PFSK-1 (cell line): ENCODE measurements around the gene EML4.

Experiments
- FOXP2 ChIP-seq: optimal IDR thresholded peaks from 2 replicates; pipeline ENCODE3; 2011; ENCODE audit warnings: borderline replicate concordance, control low read depth, inconsistent platforms; ENCODE audit not compliant: insufficient read depth; ENCODE audit errors: extremely low read length, extremely low read depth
- POLR2AphosphoS5 ChIP-seq: IDR thresholded peaks from 2 replicates; pipeline ENCODE4 v1.6.1; 2012; ENCODE audit warnings: low read depth, mild to moderate bottlenecking, control low read depth, low read length, moderate library complexity
- SIN3A ChIP-seq: IDR thresholded peaks from 2 replicates; pipeline ENCODE4 v1.6.1; 2012; ENCODE audit warnings: mild to moderate bottlenecking, low read length, moderate library complexity, borderline replicate concordance; ENCODE audit not compliant: insufficient read depth
- TAF1 ChIP-seq: IDR thresholded peaks from 2 replicates; pipeline ENCODE4 v1.6.1; 2012; ENCODE audit warnings: low read length, control low read depth, borderline replicate concordance; ENCODE audit not compliant: insufficient read depth
- TF ChIP-seq, protein P1 (sequence below), 2 experiments: IDR thresholded peaks; 2 replicates each; pipeline versions ENCODE4 v1.6.1 to v1.8.0; 2011 to 2012; ENCODE audit warnings: low read depth in 2 of 2, low read length in 2 of 2, control low read depth in 1 of 2, inconsistent platforms in 1 of 2, mild to moderate bottlenecking in 1 of 2, moderate library complexity in 1 of 2; ENCODE audit not compliant: insufficient read depth in 1 of 2

EML4 gene

DNA sequence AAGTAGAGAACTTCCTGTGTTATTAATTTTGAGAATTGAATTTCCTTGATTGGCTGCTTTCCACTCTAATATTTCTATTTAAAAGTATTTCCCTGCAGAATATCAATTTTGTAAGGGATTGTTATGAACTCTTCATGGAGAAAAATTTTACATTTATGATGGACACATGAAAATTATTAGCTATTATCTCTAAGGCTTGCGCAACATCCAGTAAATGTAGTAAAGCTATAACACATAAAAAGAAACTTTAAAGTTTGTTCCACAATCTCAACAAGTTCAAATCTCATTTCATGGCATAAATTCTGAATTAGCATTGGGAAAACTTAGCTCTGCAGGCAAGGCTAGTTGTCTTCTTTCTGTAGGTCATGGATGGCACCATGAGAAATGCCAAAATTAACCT lies 4.2 kb upstream of the EML4 start:
- TF ChIP-seq POLR2AphosphoS5: no peak
- TF ChIP-seq TAF1: no peak
- TF ChIP-seq, protein P1, sequence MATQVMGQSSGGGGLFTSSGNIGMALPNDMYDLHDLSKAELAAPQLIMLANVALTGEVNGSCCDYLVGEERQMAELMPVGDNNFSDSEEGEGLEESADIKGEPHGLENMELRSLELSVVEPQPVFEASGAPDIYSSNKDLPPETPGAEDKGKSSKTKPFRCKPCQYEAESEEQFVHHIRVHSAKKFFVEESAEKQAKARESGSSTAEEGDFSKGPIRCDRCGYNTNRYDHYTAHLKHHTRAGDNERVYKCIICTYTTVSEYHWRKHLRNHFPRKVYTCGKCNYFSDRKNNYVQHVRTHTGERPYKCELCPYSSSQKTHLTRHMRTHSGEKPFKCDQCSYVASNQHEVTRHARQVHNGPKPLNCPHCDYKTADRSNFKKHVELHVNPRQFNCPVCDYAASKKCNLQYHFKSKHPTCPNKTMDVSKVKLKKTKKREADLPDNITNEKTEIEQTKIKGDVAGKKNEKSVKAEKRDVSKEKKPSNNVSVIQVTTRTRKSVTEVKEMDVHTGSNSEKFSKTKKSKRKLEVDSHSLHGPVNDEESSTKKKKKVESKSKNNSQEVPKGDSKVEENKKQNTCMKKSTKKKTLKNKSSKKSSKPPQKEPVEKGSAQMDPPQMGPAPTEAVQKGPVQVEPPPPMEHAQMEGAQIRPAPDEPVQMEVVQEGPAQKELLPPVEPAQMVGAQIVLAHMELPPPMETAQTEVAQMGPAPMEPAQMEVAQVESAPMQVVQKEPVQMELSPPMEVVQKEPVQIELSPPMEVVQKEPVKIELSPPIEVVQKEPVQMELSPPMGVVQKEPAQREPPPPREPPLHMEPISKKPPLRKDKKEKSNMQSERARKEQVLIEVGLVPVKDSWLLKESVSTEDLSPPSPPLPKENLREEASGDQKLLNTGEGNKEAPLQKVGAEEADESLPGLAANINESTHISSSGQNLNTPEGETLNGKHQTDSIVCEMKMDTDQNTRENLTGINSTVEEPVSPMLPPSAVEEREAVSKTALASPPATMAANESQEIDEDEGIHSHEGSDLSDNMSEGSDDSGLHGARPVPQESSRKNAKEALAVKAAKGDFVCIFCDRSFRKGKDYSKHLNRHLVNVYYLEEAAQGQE (IDR thresholded peaks at IDR 0.05; ENCODE audit: insufficient read depth in 1 of 2, low read depth in 2 of 2, low read length in 2 of 2): no peak
- no peak for TF ChIP-seq FOXP2
- no peak for TF ChIP-seq SIN3A

DNA sequence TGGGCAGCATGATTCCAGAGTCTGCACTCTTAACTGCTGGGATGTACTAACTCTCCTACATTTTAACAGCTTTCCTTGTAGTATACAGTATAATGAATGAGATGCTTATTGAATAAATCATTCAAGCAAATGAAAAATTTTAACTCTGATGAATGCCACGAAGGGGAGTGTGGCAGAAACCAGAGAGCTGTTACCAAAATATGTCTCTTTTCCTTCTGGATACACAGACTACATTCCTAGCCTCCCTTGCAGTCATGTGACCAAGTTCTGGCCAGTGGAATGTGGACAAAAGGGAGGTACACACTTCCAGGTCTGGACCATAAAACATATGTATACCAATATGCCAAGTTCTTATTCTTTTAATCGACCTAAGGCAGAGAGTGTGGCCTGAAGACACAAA lies 1.7 kb upstream of the EML4 start:
- TF ChIP-seq, protein P1 (IDR thresholded peaks at IDR 0.05; ENCODE audit: insufficient read depth in 1 of 2, low read depth in 2 of 2, low read length in 2 of 2): no peak
- TF ChIP-seq SIN3A: no peak
- TF ChIP-seq FOXP2: no peak
- TF ChIP-seq TAF1: no peak
- TF ChIP-seq POLR2AphosphoS5: no peak

DNA sequence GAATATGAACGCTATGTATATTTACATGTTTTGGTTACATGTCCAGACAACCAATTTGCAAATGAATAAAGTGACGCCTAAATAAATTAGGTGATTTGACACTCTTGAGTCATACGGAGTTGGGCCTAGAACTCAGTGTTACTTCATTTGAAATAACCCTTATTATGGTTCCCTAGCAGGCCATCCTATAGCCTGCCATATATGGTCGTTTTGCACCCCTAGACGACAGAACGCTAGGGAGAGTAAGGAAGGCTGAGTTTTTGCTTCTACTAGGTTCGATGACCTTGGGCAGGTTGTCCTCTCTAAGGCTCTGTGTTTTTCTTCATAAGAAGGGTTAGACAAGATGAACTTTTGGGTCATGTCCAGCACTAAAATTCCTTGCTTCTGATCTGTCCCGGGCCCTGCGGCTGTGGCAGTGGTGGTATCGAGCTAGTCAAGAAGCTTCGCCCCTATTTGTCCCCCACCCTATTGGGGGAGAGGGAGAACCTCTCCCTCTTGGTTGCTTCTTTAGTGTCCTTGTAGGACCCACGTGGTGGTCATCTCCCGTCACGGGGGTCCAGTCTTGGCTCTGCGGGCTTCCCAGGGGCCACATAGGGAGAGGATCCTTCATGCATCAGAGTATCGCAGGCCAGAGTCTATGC lies 574 bp upstream of the EML4 start:
- TF ChIP-seq FOXP2 (no peak), SIN3A (no peak), TAF1 (no peak), POLR2AphosphoS5 (no peak)
- TF ChIP-seq, protein P1 (IDR thresholded peaks at IDR 0.05; ENCODE audit: insufficient read depth in 1 of 2, low read depth in 2 of 2, low read length in 2 of 2): no peak

DNA sequence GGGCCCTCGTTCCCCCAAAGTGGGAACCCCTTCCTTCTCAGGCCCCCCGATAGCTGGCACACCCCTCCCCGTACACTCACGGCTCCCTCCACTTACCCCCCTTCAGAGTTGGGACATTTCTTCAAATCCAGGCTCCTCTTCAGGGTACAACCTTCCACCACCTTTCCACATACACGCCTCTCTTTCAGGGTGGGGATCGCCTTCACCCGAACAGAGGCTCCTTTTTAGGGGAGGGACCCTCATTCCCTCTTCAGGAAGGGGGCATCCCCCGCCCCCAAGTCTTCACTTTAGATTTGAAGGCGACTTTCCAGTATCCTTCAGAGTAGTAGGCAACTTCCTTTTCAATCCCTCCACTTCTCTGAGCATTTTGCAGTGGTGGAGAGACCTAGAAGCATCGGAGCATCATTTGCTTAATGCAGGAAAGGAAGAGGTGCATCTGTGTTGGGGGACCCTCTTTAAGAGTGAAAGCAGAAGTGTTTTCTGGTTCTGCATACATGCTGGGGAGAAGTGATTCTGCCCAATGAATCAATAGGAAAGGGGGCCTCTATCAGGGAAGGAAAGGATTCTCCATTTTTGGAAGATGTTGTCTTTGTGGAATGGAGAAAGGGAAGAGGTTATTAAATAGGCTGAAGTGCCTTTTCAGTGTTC lies 845 bp downstream of the EML4 start:
- no peak for TF ChIP-seq TAF1
- TF ChIP-seq, protein P1 (IDR thresholded peaks at IDR 0.05; ENCODE audit: insufficient read depth in 1 of 2, low read depth in 2 of 2, low read length in 2 of 2): no peak
- TF ChIP-seq POLR2AphosphoS5: no peak
- TF ChIP-seq SIN3A: no peak
- TF ChIP-seq FOXP2: no peak
